B cell (primary cell): Measurements from ENCODE around the gene RERG. TPM values are rescaled to one million over a fixed set of nuclear protein-coding genes. Genes with fewer than 3 reads are reported as not detected.

Experiments
- ATAC-seq: fragments of 200-7000 bp; cut with Tn5 transposase; one replicate; pipeline ENCODE4 v1.10.0; 2021; ENCODE audit warnings: low read depth, mild to moderate bottlenecking, moderate number of reproducible peaks, moderate library complexity
- CTCF ChIA-PET: fragments of 350-600 bp; sonication (Branson Sonifier 250); formaldehyde crosslinking; loops from one replicate; lab custom pipeline; 2021; ENCODE audit warnings: antibody characterized with exemption, inconsistent platforms; lab: Charles Lee
- POLR2A ChIA-PET: fragments of 350-600 bp; sonication (Branson Sonifier 250); formaldehyde crosslinking; loops from one replicate; lab custom pipeline; 2021; ENCODE audit warnings: antibody characterized with exemption; lab: Charles Lee
- DNase-seq: peaks from one replicate; pipeline ENCODE4 v3.0.0; 2013
- H2AFZ ChIP-seq: 2 replicates; pipeline ENCODE4 v1.6.1; 2012; ENCODE audit warnings: mild to moderate bottlenecking, low read depth, low read length; ENCODE audit not compliant: insufficient read depth, poor library complexity, severe bottlenecking
- H3K27ac ChIP-seq, 2 donors: 1 replicate in 1 of 2; 2 replicates in 1 of 2; pipeline ENCODE4 v1.5.1; 2012 to 2013; ENCODE audit warnings: low read length in 2 of 2, mild to moderate bottlenecking in 2 of 2, moderate library complexity in 1 of 2
- H3K27me3 ChIP-seq, 4 experiments: fragments of 200-600 bp in 1 of 4; sonication (generic) in 1 of 4; replicated peaks in 1 of 4; 1 replicate in 2 of 4; 2 replicates in 2 of 4; pipeline versions ENCODE4 v1.6.1 to v1.7.0; 2013 to 2016; ENCODE audit warnings: low read length in 3 of 4, mild to moderate bottlenecking in 2 of 4, mixed read lengths in 1 of 4, moderate library complexity in 1 of 4; ENCODE audit not compliant: insufficient read depth in 4 of 4, control insufficient read depth in 3 of 4; ENCODE audit errors: control extremely low read depth in 1 of 4
- H3K36me3 ChIP-seq, 2 experiments: replicated peaks in 1 of 2; 1 replicate in 1 of 2; 2 replicates in 1 of 2; pipeline versions ENCODE4 v1.6.1 to v1.7.1; 2013; ENCODE audit warnings: low read length in 1 of 2; ENCODE audit not compliant: insufficient read depth in 2 of 2, control insufficient read depth in 1 of 2; ENCODE audit errors: control extremely low read depth in 1 of 2, extremely low read depth in 1 of 2
- H3K4me1 ChIP-seq, 2 donors: fragments of 200-600 bp in 1 of 2; sonication (generic) in 1 of 2; 1 replicate in 1 of 2; 2 replicates in 1 of 2; pipeline versions ENCODE4 v1.5.1 to v1.6.1; 2013 to 2017; ENCODE audit warnings: low read length in 2 of 2; ENCODE audit not compliant: control insufficient read depth in 2 of 2, insufficient read depth in 2 of 2
- H3K4me2 ChIP-seq: replicated peaks from 2 replicates; pipeline ENCODE3; 2012; ENCODE audit warnings: mild to moderate bottlenecking, low read depth, low read length; ENCODE audit not compliant: poor library complexity, severe bottlenecking
- H3K4me3 ChIP-seq, 5 experiments: fragments of 200-600 bp in 1 of 5; sonication (generic) in 1 of 5; 1 replicate in 3 of 5; 2 replicates in 2 of 5; pipeline versions ENCODE4 v1.5.1 to v1.7.0; 2011 to 2016; ENCODE audit warnings: low read length in 4 of 5, mild to moderate bottlenecking in 4 of 5, low read depth in 2 of 5, control low read depth in 1 of 5, moderate library complexity in 1 of 5; ENCODE audit not compliant: insufficient read depth in 1 of 5; ENCODE audit errors: control extremely low read depth in 1 of 5, extremely low read depth in 1 of 5
- H3K79me2 ChIP-seq: fragments of 200-600 bp; sonication (generic); one replicate; pipeline ENCODE4 v1.6.0; 2016; ENCODE audit warnings: low read length; ENCODE audit not compliant: control insufficient read depth, insufficient read depth
- H3K9ac ChIP-seq: fragments of 200-600 bp; sonication (generic); 2 replicates; pipeline ENCODE4 v1.6.1; 2017; ENCODE audit warnings: mild to moderate bottlenecking, low read length, moderate library complexity
- H3K9me3 ChIP-seq, 3 donors: one replicate each; pipeline versions ENCODE4 v1.6.1 to v1.7.1; 2013; ENCODE audit warnings: low read length in 2 of 3; ENCODE audit not compliant: control insufficient read depth in 2 of 3, insufficient read depth in 1 of 3; ENCODE audit errors: control extremely low read depth in 1 of 3
- H4K20me1 ChIP-seq: 2 replicates; pipeline ENCODE4 v1.6.0; 2012; ENCODE audit warnings: mild to moderate bottlenecking, low read length; ENCODE audit not compliant: insufficient read depth, control insufficient read depth, poor library complexity, severe bottlenecking
- H3K27ac Mint-ChIP-seq: one replicate; pipeline ENCODE4 v1.8.0; 2021; ENCODE audit warnings: mixed read lengths
- H3K27me3 Mint-ChIP-seq: one replicate; pipeline ENCODE4 v1.8.0; 2021; ENCODE audit warnings: mixed read lengths
- H3K4me1 Mint-ChIP-seq: one replicate; pipeline ENCODE4 v1.8.0; 2021; ENCODE audit warnings: mixed read lengths
- H3K4me3 Mint-ChIP-seq: one replicate; pipeline ENCODE4 v1.8.0; 2021; ENCODE audit warnings: mixed read lengths
- H3K9me3 Mint-ChIP-seq: one replicate; pipeline ENCODE4 v1.8.0; 2022; ENCODE audit warnings: mixed read lengths; ENCODE audit not compliant: insufficient read depth
- EZH2 ChIP-seq: IDR thresholded peaks from 2 replicates; pipeline ENCODE4 v1.6.1; 2012; ENCODE audit warnings: borderline replicate concordance, low read depth, mild to moderate bottlenecking, moderate library complexity, low read length; ENCODE audit not compliant: insufficient read depth, poor library complexity, severe bottlenecking
- WGBS: methylation state at CpG from one replicate; pipeline ENCODE4 v1.1.5; 2013; ENCODE audit warnings: missing lambda C conversion rate; ENCODE audit not compliant: insufficient coverage; 5-methylcytosine and 5-hydroxymethylcytosine counted together
- intact Hi-C: fragments of 100-400 bp; cut with micrococcal nuclease; formaldehyde crosslinking; loops from one replicate; pipeline ENCODE4 v1.10.0; 2022
- polyA plus RNA-seq: library from polyadenylated mRNA; depleted of rRNA; stranded (reverse); fragments of >200 nt; gene quantifications from 2 replicates; pipeline ENCODE4 v1.2.3, GENCODE V29; 2012
- total RNA-seq, 2 donors: library from RNA; stranded (reverse); fragments of 120-200 nt in 1 of 2; gene quantifications; 1 replicate in 1 of 2; 2 replicates in 1 of 2; pipeline versions ENCODE4 v1.2.3 to v1.2.4, GENCODE V29; 2013 to 2022
- TF ChIP-seq, protein P1 (sequence below): fragments of 200-600 bp; IDR thresholded peaks from one replicate; pipeline ENCODE4 v1.8.0; 2022; ENCODE audit warnings: antibody characterized with exemption, mild to moderate bottlenecking

The RERG gene
- total and polyA plus RNA-seq, 2 donors (not counting 1 experiment from before 2014, with no cell fraction given), result not detected

DNA sequence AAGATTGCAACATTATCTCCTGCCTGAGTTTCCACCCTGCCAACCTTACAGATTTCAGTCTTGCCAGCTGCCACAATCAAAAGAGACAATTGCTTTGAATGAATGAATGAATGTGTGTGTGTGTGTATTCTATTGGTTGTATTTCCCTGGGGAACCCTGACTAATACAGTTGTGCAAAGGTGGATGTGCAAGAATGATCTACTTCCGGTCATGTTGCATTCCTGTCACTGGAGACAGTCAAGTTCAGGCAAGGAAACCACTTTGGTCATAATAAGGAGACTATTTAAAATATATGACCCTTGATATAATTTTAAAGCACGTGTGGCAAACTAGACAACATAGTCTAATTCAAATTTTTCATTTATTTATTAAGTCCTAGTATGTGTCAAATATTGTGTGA, 13.1 kb downstream of the RERG start:
- H3K9me3 Mint-ChIP-seq, result no peaks in the 10 kb centered on the region
- Histone ChIP-seq H3K36me3 (no peaks in the 10 kb centered on the region), H3K4me2 (no peak overlapping the region), H3K27me3 (no peaks in the 10 kb centered on the region), H2AFZ (no peak overlapping the region), H3K4me1 (no peaks in the 10 kb centered on the region), H3K79me2 (no peaks in the 10 kb centered on the region), H3K27ac (no peak overlapping the region), H3K4me3 (no peak overlapping the region), H3K9me3 (no peaks in the 10 kb centered on the region), H4K20me1 (no peaks in the 10 kb centered on the region), H3K9ac (no peak overlapping the region)
- no peak for ATAC-seq
- POLR2A ChIA-PET, result no interaction called here
- WGBS, result no CpG with 5 or more reads among the region's 2 CpGs
- no peak overlapping the region for H3K27ac Mint-ChIP-seq
- TF ChIP-seq, protein P1, sequence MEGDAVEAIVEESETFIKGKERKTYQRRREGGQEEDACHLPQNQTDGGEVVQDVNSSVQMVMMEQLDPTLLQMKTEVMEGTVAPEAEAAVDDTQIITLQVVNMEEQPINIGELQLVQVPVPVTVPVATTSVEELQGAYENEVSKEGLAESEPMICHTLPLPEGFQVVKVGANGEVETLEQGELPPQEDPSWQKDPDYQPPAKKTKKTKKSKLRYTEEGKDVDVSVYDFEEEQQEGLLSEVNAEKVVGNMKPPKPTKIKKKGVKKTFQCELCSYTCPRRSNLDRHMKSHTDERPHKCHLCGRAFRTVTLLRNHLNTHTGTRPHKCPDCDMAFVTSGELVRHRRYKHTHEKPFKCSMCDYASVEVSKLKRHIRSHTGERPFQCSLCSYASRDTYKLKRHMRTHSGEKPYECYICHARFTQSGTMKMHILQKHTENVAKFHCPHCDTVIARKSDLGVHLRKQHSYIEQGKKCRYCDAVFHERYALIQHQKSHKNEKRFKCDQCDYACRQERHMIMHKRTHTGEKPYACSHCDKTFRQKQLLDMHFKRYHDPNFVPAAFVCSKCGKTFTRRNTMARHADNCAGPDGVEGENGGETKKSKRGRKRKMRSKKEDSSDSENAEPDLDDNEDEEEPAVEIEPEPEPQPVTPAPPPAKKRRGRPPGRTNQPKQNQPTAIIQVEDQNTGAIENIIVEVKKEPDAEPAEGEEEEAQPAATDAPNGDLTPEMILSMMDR, result no peak
- no peak for TF ChIP-seq EZH2
- H3K4me3 Mint-ChIP-seq, result no peak overlapping the region
- H3K27me3 Mint-ChIP-seq, result peaks cover 15% of the 10 kb centered on the region
- no peak for DNase-seq
- H3K4me1 Mint-ChIP-seq, result no peaks in the 10 kb centered on the region
- intact Hi-C loops, result no loop called here
- CTCF ChIA-PET, result interaction anchor here (2.0 kb wide), 1 partner anchor 13 kb away, joined by 8 read pairs; the partner anchor contains the start of gene RERG

DNA sequence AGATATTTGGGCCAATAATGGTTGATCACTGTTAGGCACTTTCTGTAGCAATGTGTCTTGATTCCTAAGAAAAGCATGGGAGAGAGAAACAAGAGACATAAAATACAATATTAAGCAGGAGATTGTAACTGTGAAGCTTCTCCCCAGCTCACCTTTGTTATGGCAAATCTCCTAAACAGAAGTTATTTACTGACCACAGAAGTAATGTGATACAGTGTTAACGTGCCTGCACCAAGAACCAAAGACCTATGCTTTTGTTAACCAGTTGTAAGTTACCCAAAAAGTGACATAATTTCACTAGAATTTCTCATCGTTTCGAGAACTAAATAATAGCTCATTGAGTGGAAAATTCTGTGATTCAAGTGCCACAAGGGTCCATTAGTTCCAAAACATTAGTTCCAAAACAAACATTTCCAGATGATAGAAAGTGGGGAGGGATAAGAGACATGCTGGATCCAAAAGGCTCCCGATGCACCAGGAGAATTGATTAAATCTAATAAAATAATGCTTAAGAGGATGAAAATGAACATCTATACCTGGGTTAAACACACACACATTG, 14.3 kb downstream of the RERG start:
- Histone ChIP-seq H3K27me3 (no peaks in the 10 kb centered on the region), H3K79me2 (no peaks in the 10 kb centered on the region), H3K4me1 (no peaks in the 10 kb centered on the region), H3K27ac (no peak overlapping the region), H3K9me3 (no peaks in the 10 kb centered on the region), H4K20me1 (no peaks in the 10 kb centered on the region), H3K9ac (no peak overlapping the region), H3K4me3 (no peak overlapping the region), H3K36me3 (no peaks in the 10 kb centered on the region), H3K4me2 (no peak overlapping the region), H2AFZ (no peak overlapping the region)
- TF ChIP-seq, protein P1, result no peak
- no peak for TF ChIP-seq EZH2
- no peak for DNase-seq
- H3K27me3 Mint-ChIP-seq, result peaks cover 15% of the 10 kb centered on the region
- no peak overlapping the region for H3K27ac Mint-ChIP-seq
- no peaks in the 10 kb centered on the region for H3K4me1 Mint-ChIP-seq
- POLR2A ChIA-PET, result no interaction called here
- no peak overlapping the region for H3K4me3 Mint-ChIP-seq
- intact Hi-C loops, result no loop called here
- no CpG with 5 or more reads among the region's 4 CpGs for WGBS
- no peaks in the 10 kb centered on the region for H3K9me3 Mint-ChIP-seq
- CTCF ChIA-PET, result interaction anchor here (2.0 kb wide), 1 partner anchor 14 kb away, joined by 8 read pairs; the partner anchor contains the start of gene RERG
- ATAC-seq, result no peak
